G401.6 (cell line): Measurements from ENCODE around the gene TRAPPC6A.
"Not testable (repeated sequence)": the region's sequence is repeated elsewhere in the genome, so short reads cannot be mapped to it uniquely, and the experiment has no call there.

Experiments
- FAIRE-seq: peaks from 2 replicates; lab custom pipeline; 2012; peaks lifted over from hg19 to GRCh38; lab: Jason Lieb, UNC

Gene TRAPPC6A

DNA sequence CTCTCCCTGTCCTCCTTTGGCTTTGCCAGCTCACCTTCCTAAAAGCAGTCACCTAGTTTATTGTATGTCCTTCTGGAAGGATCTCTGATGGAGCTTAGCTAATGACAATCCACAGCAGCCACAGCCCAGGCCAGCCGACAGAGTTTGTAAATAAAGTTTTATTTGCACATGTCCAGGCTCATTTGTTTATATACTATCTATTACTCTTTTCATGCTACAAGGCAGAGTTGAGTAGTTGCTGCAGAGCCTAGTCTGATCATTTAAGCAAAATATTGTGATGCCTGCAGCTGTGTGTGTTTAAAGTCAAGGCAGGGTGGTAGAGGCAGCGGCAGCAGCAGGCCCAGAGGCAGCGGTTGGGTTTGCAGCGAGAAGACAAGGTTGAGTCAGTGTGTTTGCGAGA is 49.9 kb downstream of the TRAPPC6A start:
- FAIRE-seq: no peak

DNA sequence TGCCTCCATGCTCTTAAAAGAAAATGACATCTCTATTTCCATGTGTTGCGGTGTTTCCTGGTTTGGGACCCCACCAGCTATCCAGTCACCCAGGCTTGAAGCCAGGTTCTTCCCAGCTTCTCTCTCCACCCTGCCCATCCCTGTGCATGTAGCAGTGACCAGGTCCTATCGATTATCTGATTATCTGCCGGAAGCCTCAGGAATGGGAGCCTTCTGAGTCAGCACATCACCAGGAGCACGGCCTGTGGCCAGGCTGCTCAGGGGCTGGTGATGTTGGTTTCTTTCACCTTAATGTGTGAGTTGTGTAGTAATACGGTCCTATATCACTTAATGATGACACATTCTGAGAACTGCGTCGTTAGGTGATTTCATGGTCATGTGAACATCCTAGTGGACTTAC is 51.4 kb downstream of the TRAPPC6A start:
- FAIRE-seq: no peak

DNA sequence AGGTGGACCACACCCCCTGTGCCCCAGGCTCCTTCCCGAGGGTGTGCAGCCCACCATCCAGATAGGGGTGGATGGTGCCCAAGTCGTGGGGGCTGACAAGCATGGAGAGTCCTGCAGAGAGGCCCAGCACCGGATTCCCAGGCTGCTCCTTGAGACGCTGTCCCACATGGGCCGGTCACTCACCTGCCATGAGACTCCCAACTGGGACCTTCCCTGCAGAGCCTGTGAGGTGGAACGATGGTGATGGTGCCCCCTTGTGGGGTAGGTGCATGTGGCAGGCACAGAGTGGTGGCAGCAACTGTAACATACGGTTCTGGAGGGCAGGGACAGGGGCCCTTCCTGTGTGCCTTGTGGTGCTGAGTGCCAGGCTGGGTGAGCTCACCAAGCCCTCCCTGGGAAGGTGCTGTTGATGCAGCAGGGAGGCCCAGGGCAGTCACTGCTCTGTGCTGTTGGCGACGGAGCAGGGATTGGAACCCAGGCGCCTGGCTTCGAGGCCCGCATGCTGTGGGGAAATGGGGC is 52.0 kb downstream of the TRAPPC6A start:
- no peak for FAIRE-seq

DNA sequence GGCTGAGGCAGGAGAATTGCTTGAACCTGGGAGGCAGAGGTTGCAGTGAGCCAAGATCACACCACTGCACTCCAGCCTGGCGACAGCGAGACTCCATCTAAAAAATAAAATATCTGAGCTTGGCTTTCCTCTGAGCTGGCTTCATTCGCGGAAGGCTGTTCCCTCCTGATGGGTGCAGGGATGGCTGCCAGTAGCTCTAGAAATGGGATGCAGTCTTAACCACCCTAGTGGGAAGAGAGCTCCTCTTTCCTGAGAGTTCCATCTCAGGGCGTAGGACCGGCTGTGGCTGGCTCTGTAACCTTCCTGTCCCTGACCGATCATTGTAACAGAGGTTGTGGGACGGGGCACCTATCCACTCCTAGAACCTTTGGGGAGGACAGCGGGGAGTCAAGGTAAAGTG is 52.7 kb downstream of the TRAPPC6A start:
- FAIRE-seq: no peak

DNA sequence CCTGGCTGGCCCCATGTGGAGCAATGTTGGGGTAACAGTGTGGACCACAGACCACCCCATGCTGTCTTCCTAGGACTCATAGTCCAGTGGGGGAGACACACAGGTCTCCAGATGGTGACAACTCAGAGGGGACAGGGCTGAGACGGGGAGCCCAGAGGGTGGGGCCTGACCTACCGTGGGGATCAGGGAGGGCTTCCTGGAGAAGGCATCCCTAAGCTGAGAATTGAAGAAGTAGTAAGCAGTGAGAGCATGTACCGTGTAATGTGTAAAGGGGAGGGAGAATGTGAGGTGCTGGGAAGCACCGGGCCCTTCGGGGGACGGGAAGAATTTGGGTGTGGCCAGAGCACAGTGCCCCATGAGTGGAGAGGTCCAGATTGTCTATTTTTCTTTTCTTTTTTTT is 54.0 kb downstream of the TRAPPC6A start:
- no peak for FAIRE-seq

- FAIRE-seq: no peak
These were observed 54.6 kb downstream of the TRAPPC6A start for GRCh38 chr19:45123440-45123850.

GRCh38 chr19:45122832-45123231 is 55.2 kb downstream of the TRAPPC6A start:
- FAIRE-seq: no peak

DNA sequence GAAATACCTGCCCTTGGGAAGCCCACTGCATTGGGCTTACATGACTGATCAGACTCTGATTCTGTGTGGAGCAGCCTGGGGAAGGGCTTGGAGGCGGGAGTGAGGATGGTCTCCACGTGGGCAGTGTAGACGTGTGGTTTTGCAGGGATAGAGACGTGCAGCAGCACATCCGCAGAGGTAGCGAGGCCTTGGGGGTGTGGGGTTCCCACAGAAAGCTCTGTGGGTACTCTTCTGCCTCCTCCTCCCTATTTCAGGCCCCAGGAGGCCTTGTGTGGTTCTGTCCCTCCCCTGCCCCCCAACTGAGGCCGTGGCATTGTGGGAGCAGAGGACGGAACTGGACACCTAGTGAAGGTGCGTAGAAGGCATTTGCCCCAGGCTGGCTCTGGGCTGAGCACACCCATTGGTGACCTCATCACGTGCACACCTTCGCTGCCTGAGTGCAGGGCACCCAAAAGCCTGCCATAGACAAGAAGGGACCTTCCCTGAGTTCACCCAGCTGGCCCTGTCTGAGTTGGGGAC is 56.2 kb downstream of the TRAPPC6A start:
- FAIRE-seq: no peak

GRCh38 chr19:45119582-45119981 is 58.5 kb downstream of the TRAPPC6A start:
- FAIRE-seq: no peak

DNA sequence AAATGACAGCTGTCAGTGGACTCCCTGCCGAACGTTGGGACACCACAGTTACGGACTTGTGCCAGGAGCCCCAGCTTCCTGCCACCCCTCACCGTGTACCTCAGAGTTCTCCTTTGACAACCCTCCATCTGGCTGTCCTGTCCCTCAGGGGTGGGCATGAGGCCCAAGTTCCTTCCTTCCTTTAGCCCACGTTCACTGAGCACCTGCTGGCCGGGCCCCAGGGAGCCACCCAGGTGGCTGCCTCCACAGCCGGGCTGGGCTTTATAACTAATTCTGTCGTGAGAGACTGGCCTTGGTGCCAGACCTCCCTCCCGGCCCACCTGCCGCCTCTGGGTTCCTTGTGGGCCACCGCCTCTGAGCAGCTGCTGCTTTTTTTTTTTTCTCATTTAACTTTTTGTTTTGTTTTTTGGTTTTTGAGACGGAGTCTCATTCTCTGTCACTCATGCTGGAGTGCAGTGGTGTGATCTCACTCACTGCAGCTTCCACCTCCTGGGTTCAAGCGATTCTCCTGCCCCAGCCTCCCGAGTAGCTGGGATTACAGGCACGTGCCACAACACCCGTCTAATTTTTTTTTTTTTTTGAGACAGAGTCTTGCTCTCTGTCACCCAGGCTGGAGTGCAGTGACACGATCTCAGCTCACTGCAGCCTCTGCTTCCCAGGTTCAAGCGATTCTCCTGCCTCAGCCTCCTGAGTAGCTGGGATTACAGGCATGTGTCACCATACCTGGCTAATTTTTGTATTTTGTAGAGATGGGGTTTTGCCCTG is 59.3 kb downstream of the TRAPPC6A start:
- not testable (repeated sequence) for FAIRE-seq

- FAIRE-seq: no peak
These were observed 59.9 kb downstream of the TRAPPC6A start for GRCh38 chr19:45118106-45118505.

GRCh38 chr19:45117671-45118070 is 60.4 kb downstream of the TRAPPC6A start:
- FAIRE-seq: no peak

DNA sequence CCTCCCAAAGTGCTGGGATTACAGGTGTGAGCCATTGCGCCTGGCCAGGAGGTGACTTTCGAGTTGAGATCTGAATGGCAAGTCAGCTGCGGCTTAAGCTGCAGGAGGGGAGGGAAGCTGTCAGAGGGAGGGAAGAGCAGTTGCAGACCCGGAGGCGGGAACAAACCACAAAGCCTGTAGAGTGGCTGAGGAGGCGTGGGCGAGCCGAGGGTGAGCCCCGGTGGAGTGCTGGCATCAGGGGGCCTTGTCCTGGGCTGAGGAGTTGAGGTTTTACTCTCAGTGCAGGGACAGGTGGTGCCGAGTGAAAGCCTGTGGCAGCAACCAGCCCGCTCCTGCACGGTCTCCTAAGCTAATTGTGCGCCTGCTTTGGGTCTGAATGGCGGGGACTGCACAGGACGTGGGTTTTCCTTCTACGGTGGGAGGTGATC is 60.9 kb downstream of the TRAPPC6A start:
- FAIRE-seq: no peak

GRCh38 chr19:45115809-45116615 is 62.0 kb downstream of the TRAPPC6A start:
- FAIRE-seq: no peak

GRCh38 chr19:45114116-45114515 is 63.9 kb downstream of the TRAPPC6A start:
- no peak for FAIRE-seq

DNA sequence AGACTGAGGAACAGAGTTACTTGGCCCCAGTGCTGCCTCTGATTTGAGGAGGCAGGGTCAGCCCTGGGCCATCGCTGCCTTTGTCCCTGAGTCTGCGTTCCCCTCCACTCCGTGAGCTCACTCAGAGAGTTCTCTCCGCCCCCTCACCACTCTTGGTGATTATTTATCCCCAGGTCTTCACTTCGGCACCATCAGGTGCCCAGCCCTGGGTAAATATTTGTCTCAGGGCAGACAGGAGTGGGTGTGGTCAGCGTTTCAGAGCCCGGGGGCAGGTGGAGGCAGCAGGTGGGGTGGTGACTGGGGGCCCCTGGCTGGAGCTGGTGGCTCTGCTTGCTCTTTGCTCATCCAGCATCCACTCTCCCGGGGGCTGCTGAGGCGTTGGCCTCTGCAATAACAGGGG is 64.4 kb downstream of the TRAPPC6A start:
- no peak for FAIRE-seq
